ENCODE data around the gene PIK3CA. TPM values are rescaled to one million over a fixed set of nuclear protein-coding genes. Genes with fewer than 3 reads are reported as not detected.

The PIK3CA gene
- total and polyA plus RNA-seq, 2 experiments from 2014 or later, result 8.3 to 22.5 TPM

- TF ChIP-seq EZH2 (IDR thresholded peaks at IDR 0.05; ENCODE audit: insufficient read depth, poor library complexity, severe bottlenecking), result no peak
- TF ChIP-seq EZH2phosphoT487 (IDR thresholded peaks at IDR 0.05; ENCODE audit: insufficient read depth, low read depth), result no peak
- H3K36me3 ChIP-seq (ENCODE audit: low read depth), result no peaks in the 10 kb centered on the region
- no peak overlapping the region for H2AFZ ChIP-seq
- H3K27me3 ChIP-seq (replicated peaks; ENCODE audit: insufficient read depth), result no peaks in the 10 kb centered on the region
- H3K4me3 ChIP-seq, result no peak overlapping the region
- H3K9me3 ChIP-seq (ENCODE audit: low read depth), result no peaks in the 10 kb centered on the region
- no peak for DNase-seq
- H3K9me2 ChIP-seq (ENCODE audit: insufficient read depth), result no peaks in the 10 kb centered on the region
- H3K79me2 ChIP-seq (ENCODE audit: insufficient read depth), result peaks cover 100% of the 10 kb centered on the region
- in situ Hi-C loops (cut with MboI), result no loop called here
- 0 out of 2 replicates have a peak, but pooled peaks cover 3% of the 10 kb centered on the region for H3K4me1 ChIP-seq (ENCODE audit: insufficient read depth)
- H3K4me2 ChIP-seq (ENCODE audit: unreplicated experiment), result no peak overlapping the region
- 90 to 91% methylated on average over 6 of the region's 6 CpGs for WGBS, 2 experiments (ENCODE audit: low coverage in 1 of 2, low lambda C conversion rate in 2 of 2, missing lambda C conversion rate in 2 of 2)
- no peaks in the 10 kb centered on the region for H3F3A ChIP-seq (ENCODE audit: insufficient read depth)
- no peak overlapping the region for H3K9ac ChIP-seq
- peaks cover 16% of the 10 kb centered on the region; the same call in 1 of the 2 replicates for H4K20me1 ChIP-seq (ENCODE audit: insufficient read depth)
- no peak overlapping the region for H3K27ac ChIP-seq
Measured at GRCh38 chr3:179158336-179159039, 10.3 kb downstream of the PIK3CA start.

GRCh38 chr3:179163503-179163902 is 15.3 kb downstream of the PIK3CA start:
- H2AFZ ChIP-seq, result no peak overlapping the region
- TF ChIP-seq EZH2phosphoT487 (IDR thresholded peaks at IDR 0.05; ENCODE audit: insufficient read depth, low read depth) (no peak), EZH2 (IDR thresholded peaks at IDR 0.05; ENCODE audit: insufficient read depth, poor library complexity, severe bottlenecking) (no peak)
- H4K20me1 ChIP-seq (ENCODE audit: insufficient read depth), result peaks cover 7% of the 10 kb centered on the region; the same call in 1 of the 2 replicates
- no peak overlapping the region for H3K9ac ChIP-seq
- no peaks in the 10 kb centered on the region for H3F3A ChIP-seq (ENCODE audit: insufficient read depth)
- no peak overlapping the region for H3K4me3 ChIP-seq
- no peak for DNase-seq
- H3K27me3 ChIP-seq (replicated peaks; ENCODE audit: insufficient read depth), result no peaks in the 10 kb centered on the region
- no peak overlapping the region for H3K4me2 ChIP-seq (ENCODE audit: unreplicated experiment)
- no peaks in the 10 kb centered on the region for H3K9me2 ChIP-seq (ENCODE audit: insufficient read depth)
- in situ Hi-C loops (cut with MboI), result no loop called here
- no peak overlapping the region for H3K27ac ChIP-seq
- no peaks in the 10 kb centered on the region for H3K36me3 ChIP-seq (ENCODE audit: low read depth)
- peaks cover 100% of the 10 kb centered on the region for H3K79me2 ChIP-seq (ENCODE audit: insufficient read depth)
- no peaks in the 10 kb centered on the region for H3K9me3 ChIP-seq (ENCODE audit: low read depth)
- no peaks in the 10 kb centered on the region for H3K4me1 ChIP-seq (ENCODE audit: insufficient read depth)

- no peaks in the 10 kb centered on the region for H3K36me3 ChIP-seq (ENCODE audit: low read depth)
- no peaks in the 10 kb centered on the region for H3K9me2 ChIP-seq (ENCODE audit: insufficient read depth)
- H3K4me1 ChIP-seq (ENCODE audit: insufficient read depth), result no peaks in the 10 kb centered on the region
- no peaks in the 10 kb centered on the region for H3K9me3 ChIP-seq (ENCODE audit: low read depth)
- no peak overlapping the region for H3K4me2 ChIP-seq (ENCODE audit: unreplicated experiment)
- H3K27ac ChIP-seq, result no peak overlapping the region
- no peaks in the 10 kb centered on the region for H3K27me3 ChIP-seq (replicated peaks; ENCODE audit: insufficient read depth)
- H3K79me2 ChIP-seq (ENCODE audit: insufficient read depth), result peaks cover 100% of the 10 kb centered on the region
- no peak for DNase-seq
- H3F3A ChIP-seq (ENCODE audit: insufficient read depth), result no peaks in the 10 kb centered on the region
- no peak for TF ChIP-seq EZH2 (IDR thresholded peaks at IDR 0.05; ENCODE audit: insufficient read depth, poor library complexity, severe bottlenecking)
- TF ChIP-seq EZH2phosphoT487 (IDR thresholded peaks at IDR 0.05; ENCODE audit: insufficient read depth, low read depth), result no peak
- no peak overlapping the region for H3K9ac ChIP-seq
- no peaks in the 10 kb centered on the region; the same call in 1 of the 2 replicates for H4K20me1 ChIP-seq (ENCODE audit: insufficient read depth)
- in situ Hi-C loops (cut with MboI), result no loop called here
- H2AFZ ChIP-seq, result no peak overlapping the region
- H3K4me3 ChIP-seq, result no peak overlapping the region
Measured at GRCh38 chr3:179164857-179165256, 16.7 kb downstream of the PIK3CA start.

- WGBS, 2 experiments (ENCODE audit: low coverage in 1 of 2, low lambda C conversion rate in 2 of 2, missing lambda C conversion rate in 2 of 2), result 2 to 7% methylated on average over 2 of the region's 2 CpGs
- Histone ChIP-seq H3K9me3 (ENCODE audit: low read depth) (no peaks in the 10 kb centered on the region), H3K4me2 (ENCODE audit: unreplicated experiment) (no peak overlapping the region), H3K36me3 (ENCODE audit: low read depth) (no peaks in the 10 kb centered on the region), H3K79me2 (ENCODE audit: insufficient read depth) (peaks cover 100% of the 10 kb centered on the region), H4K20me1 (ENCODE audit: insufficient read depth) (no peaks in the 10 kb centered on the region; the same call in 1 of the 2 replicates), H3K27ac (no peak overlapping the region), H3K27me3 (replicated peaks; ENCODE audit: insufficient read depth) (no peaks in the 10 kb centered on the region), H3K4me3 (no peak overlapping the region), H3K9me2 (ENCODE audit: insufficient read depth) (no peaks in the 10 kb centered on the region), H2AFZ (no peak overlapping the region), H3K4me1 (ENCODE audit: insufficient read depth) (no peaks in the 10 kb centered on the region), H3K9ac (no peak overlapping the region), H3F3A (ENCODE audit: insufficient read depth) (no peaks in the 10 kb centered on the region)
- TF ChIP-seq EZH2 (IDR thresholded peaks at IDR 0.05; ENCODE audit: insufficient read depth, poor library complexity, severe bottlenecking), result no peak
- no peak for TF ChIP-seq EZH2phosphoT487 (IDR thresholded peaks at IDR 0.05; ENCODE audit: insufficient read depth, low read depth)
- no peak for DNase-seq
- in situ Hi-C loops (cut with MboI), result no loop called here
Measured at GRCh38 chr3:179166561-179167201, 18.5 kb downstream of the PIK3CA start.

Data from GM23248 (cell line).